Endothelial cell of umbilical vein (primary cell): ENCODE measurements around the gene JAKMIP1.

Source experiments
- EZH2 ChIP-seq: IDR thresholded peaks from 2 replicates; pipeline ENCODE4 v1.6.1; 2012; ENCODE audit warnings: borderline replicate concordance, low read depth, mild to moderate bottlenecking, moderate library complexity, low read length, inconsistent platforms; ENCODE audit not compliant: severe bottlenecking
- GATA2 ChIP-seq: IDR thresholded peaks from 2 replicates; pipeline ENCODE4 v1.7.0; 2011; ENCODE audit warnings: low read depth, mild to moderate bottlenecking, moderate library complexity, mixed read lengths, low read length; ENCODE audit not compliant: insufficient read length, insufficient read depth
- JUN ChIP-seq: IDR thresholded peaks from 2 replicates; pipeline ENCODE4 v1.6.1; 2011; ENCODE audit warnings: borderline replicate concordance, low read depth; ENCODE audit not compliant: insufficient read length, insufficient read depth
- MYC ChIP-seq: IDR thresholded peaks from one replicate; pipeline ENCODE4 v1.6.1; 2011; ENCODE audit warnings: mild to moderate bottlenecking, low read depth, low read length
- POLR2A ChIP-seq: IDR thresholded peaks from 2 replicates; pipeline ENCODE4 v1.6.1; 2012; ENCODE audit warnings: low read depth, mild to moderate bottlenecking, control low read depth, low read length
- POLR2AphosphoS5 ChIP-seq: IDR thresholded peaks from 2 replicates; pipeline ENCODE4 v1.6.1; 2012; ENCODE audit warnings: low read depth, mild to moderate bottlenecking, control low read depth, low read length, moderate library complexity; ENCODE audit not compliant: insufficient read depth
- TF ChIP-seq, protein P1 (sequence below), 2 donors: IDR thresholded peaks; 1 replicate in 1 of 2; 2 replicates in 1 of 2; pipeline ENCODE4 v1.5.1; 2011; ENCODE audit warnings: low read length in 2 of 2, mild to moderate bottlenecking in 2 of 2, moderate library complexity in 2 of 2, control low read depth in 1 of 2, inconsistent platforms in 1 of 2, low read depth in 1 of 2; ENCODE audit not compliant: insufficient read depth in 1 of 2; ENCODE audit errors: extremely low read depth in 1 of 2

DNA sequence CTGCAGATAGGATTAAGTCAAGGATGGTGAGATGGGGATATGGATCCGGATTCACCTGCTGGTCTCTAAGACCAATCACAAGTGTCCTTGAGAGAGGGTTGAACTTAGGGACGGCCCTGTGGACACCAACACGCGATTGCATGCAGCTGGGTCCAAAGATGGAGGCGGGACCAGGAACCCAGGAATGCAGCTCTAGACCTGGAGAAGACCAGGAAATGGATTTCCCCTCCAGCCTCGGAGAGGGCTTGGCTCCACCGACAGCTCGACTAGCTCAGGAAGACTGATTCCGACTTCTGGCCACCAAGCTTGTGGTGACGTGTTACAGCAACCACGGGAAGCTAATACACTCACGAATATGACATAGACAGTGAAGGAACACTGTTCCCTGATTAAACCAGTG lies 186.8 kb downstream of the JAKMIP1 start:
- TF ChIP-seq EZH2 (no peak), POLR2A (no peak), MYC (no peak), POLR2AphosphoS5 (no peak), JUN (no peak), GATA2 (no peak)
- TF ChIP-seq, protein P1, sequence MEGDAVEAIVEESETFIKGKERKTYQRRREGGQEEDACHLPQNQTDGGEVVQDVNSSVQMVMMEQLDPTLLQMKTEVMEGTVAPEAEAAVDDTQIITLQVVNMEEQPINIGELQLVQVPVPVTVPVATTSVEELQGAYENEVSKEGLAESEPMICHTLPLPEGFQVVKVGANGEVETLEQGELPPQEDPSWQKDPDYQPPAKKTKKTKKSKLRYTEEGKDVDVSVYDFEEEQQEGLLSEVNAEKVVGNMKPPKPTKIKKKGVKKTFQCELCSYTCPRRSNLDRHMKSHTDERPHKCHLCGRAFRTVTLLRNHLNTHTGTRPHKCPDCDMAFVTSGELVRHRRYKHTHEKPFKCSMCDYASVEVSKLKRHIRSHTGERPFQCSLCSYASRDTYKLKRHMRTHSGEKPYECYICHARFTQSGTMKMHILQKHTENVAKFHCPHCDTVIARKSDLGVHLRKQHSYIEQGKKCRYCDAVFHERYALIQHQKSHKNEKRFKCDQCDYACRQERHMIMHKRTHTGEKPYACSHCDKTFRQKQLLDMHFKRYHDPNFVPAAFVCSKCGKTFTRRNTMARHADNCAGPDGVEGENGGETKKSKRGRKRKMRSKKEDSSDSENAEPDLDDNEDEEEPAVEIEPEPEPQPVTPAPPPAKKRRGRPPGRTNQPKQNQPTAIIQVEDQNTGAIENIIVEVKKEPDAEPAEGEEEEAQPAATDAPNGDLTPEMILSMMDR (IDR thresholded peaks at IDR 0.05; ENCODE audit: extremely low read depth in 1 of 2, insufficient read depth in 1 of 2, low read depth in 1 of 2, low read length in 2 of 2): no peak
